SK-N-MC (cell line): Measurements from ENCODE around the gene TEX38.
A peak's percentile ranks its signal among the peaks of the same experiment; 100 is the strongest.

Experiments used
- DNase-seq: peaks from one replicate; pipeline ENCODE4 v3.0.0-alpha.2; 2011; ENCODE audit warnings: low read depth, low spot score
- H3K27ac ChIP-seq: fragments of 200-600 bp; sonication (generic); 2 replicates; pipeline ENCODE4 v1.5.1; 2016; ENCODE audit warnings: mixed run types
- H3K36me3 ChIP-seq: fragments of 200-600 bp; sonication (generic); 2 replicates; pipeline ENCODE4 v1.6.1; 2017; ENCODE audit warnings: antibody characterized with exemption, low read length, mixed read lengths; ENCODE audit not compliant: insufficient read depth
- H3K4me3 ChIP-seq: fragments of 200-600 bp; sonication (generic); 2 replicates; pipeline ENCODE4 v1.5.1; 2016
- H3K9ac ChIP-seq: fragments of 200-600 bp; sonication (generic); 2 replicates; pipeline ENCODE4 v1.8.0; 2017; ENCODE audit warnings: mixed run types, mixed read lengths; ENCODE audit not compliant: insufficient read length
- H3K9me3 ChIP-seq: fragments of 200-600 bp; sonication (generic); 2 replicates; pipeline ENCODE4 v1.6.1; 2017; ENCODE audit warnings: low read depth, mild to moderate bottlenecking, antibody characterized with exemption, low read length, moderate library complexity, mixed read lengths
- EZH2 ChIP-seq: fragments of 200-600 bp; sonication (generic); IDR thresholded peaks from one replicate; pipeline ENCODE4 v1.6.1; 2017; ENCODE audit warnings: antibody characterized with exemption
- FOXP2 ChIP-seq: optimal IDR thresholded peaks from 2 replicates; pipeline ENCODE3; 2011; ENCODE audit warnings: mild to moderate bottlenecking, moderate library complexity; ENCODE audit not compliant: insufficient read depth; ENCODE audit errors: extremely low read length, control extremely low read depth
- POLR2AphosphoS5 ChIP-seq: IDR thresholded peaks from 2 replicates; pipeline ENCODE4 v1.6.1; 2012; ENCODE audit warnings: mild to moderate bottlenecking, low read depth, low read length, borderline replicate concordance

TEX38 gene

GRCh38 chr1:46679789-46680573 lies 8.3 kb downstream of the TEX38 start:
- Histone ChIP-seq H3K9me3 (no peaks in the 10 kb centered on the region), H3K9ac (no peak overlapping the region), H3K27ac (no peak overlapping the region), H3K36me3 (peaks cover 55% of the 10 kb centered on the region), H3K4me3 (no peak overlapping the region)
- DNase-seq = no peak
- TF ChIP-seq EZH2 (no peak), POLR2AphosphoS5 (no peak), FOXP2 (no peak)

GRCh38 chr1:46681333-46682034 lies 9.8 kb downstream of the TEX38 start:
- peaks cover 66% of the 10 kb centered on the region for H3K36me3 ChIP-seq
- TF ChIP-seq EZH2 = no peak
- no peak for TF ChIP-seq POLR2AphosphoS5
- no peak for TF ChIP-seq FOXP2

GRCh38 chr1:46682064-46682463 lies 10.4 kb downstream of the TEX38 start:
- TF ChIP-seq POLR2AphosphoS5 = no peak
- TF ChIP-seq FOXP2 = no peak
- no peak for TF ChIP-seq EZH2
- no peak overlapping the region for H3K9ac ChIP-seq
- H3K27ac ChIP-seq = no peak overlapping the region
- no peak for DNase-seq
- peaks cover 66% of the 10 kb centered on the region for H3K36me3 ChIP-seq
- H3K4me3 ChIP-seq = no peak overlapping the region
- no peaks in the 10 kb centered on the region for H3K9me3 ChIP-seq

More at GRCh38 chr1:46681333-46682034, 9.8 kb downstream of the TEX38 start:
- no peak overlapping the region for H3K27ac ChIP-seq
- no peaks in the 10 kb centered on the region for H3K9me3 ChIP-seq
- H3K4me3 ChIP-seq = no peak overlapping the region
- H3K9ac ChIP-seq = no peak overlapping the region
- no peak for DNase-seq

- H3K27ac ChIP-seq = no peak overlapping the region
- H3K36me3 ChIP-seq = peaks cover 80% of the 10 kb centered on the region
- no peaks in the 10 kb centered on the region for H3K9me3 ChIP-seq
- H3K4me3 ChIP-seq = no peak overlapping the region
- no peak overlapping the region for H3K9ac ChIP-seq
- no peak for TF ChIP-seq EZH2
- no peak for TF ChIP-seq FOXP2
- TF ChIP-seq POLR2AphosphoS5 = no peak
- DNase-seq = no peak
Measured at GRCh38 chr1:46684670-46685069, 13.0 kb downstream of the TEX38 start.

GRCh38 chr1:46686255-46686654 lies 14.6 kb downstream of the TEX38 start:
- no peak overlapping the region for H3K4me3 ChIP-seq
- DNase-seq = no peak
- TF ChIP-seq POLR2AphosphoS5 (no peak), EZH2 (no peak), FOXP2 (no peak)
- H3K9me3 ChIP-seq = no peaks in the 10 kb centered on the region
- H3K9ac ChIP-seq = no peak overlapping the region
- H3K36me3 ChIP-seq = peaks cover 74% of the 10 kb centered on the region
- no peak overlapping the region for H3K27ac ChIP-seq

GRCh38 chr1:46687093-46687659 lies 15.5 kb downstream of the TEX38 start:
- H3K36me3 ChIP-seq = peaks cover 81% of the 10 kb centered on the region
- TF ChIP-seq POLR2AphosphoS5 (no peak), EZH2 (no peak), FOXP2 (peak; percentile 41)
- H3K9ac ChIP-seq = no peak overlapping the region
- H3K27ac ChIP-seq = peak overlapping the region; percentile 72
- H3K9me3 ChIP-seq = no peaks in the 10 kb centered on the region
- DNase-seq = peak; percentile 72
- H3K4me3 ChIP-seq = peak overlapping the region; percentile 71

GRCh38 chr1:46687921-46688509 lies 16.4 kb downstream of the TEX38 start:
- H3K36me3 ChIP-seq = peaks cover 79% of the 10 kb centered on the region
- DNase-seq = no peak
- no peaks in the 10 kb centered on the region for H3K9me3 ChIP-seq
- TF ChIP-seq FOXP2 (no peak), POLR2AphosphoS5 (no peak), EZH2 (no peak)
- H3K9ac ChIP-seq = peak overlapping the region; percentile 39
- peak overlapping the region; percentile 72; the same call in 1 of the 2 replicates for H3K27ac ChIP-seq
- peak overlapping the region; percentile 71 for H3K4me3 ChIP-seq

GRCh38 chr1:46689356-46689755 lies 17.7 kb downstream of the TEX38 start:
- H3K27ac ChIP-seq = no peak overlapping the region
- no peaks in the 10 kb centered on the region for H3K9me3 ChIP-seq
- no peak for DNase-seq
- no peak overlapping the region for H3K4me3 ChIP-seq
- no peak for TF ChIP-seq POLR2AphosphoS5
- TF ChIP-seq EZH2 = no peak
- no peak for TF ChIP-seq FOXP2
- peaks cover 70% of the 10 kb centered on the region for H3K36me3 ChIP-seq
- no peak overlapping the region for H3K9ac ChIP-seq
